MM.1S (cell line): Measurements from ENCODE around the gene CD48.

ENCODE experiments used
- EZH2 ChIP-seq: fragments of 300-600 bp; sonication (generic); optimal IDR thresholded peaks from 2 replicates; pipeline ENCODE3; 2017; ENCODE audit warnings: low read depth, mild to moderate bottlenecking, antibody characterized with exemption, low read length, mixed read lengths
- EZH2phosphoT487 ChIP-seq: fragments of 300-600 bp; sonication (generic); IDR thresholded peaks from 2 replicates; pipeline ENCODE4 v1.6.1; 2018; ENCODE audit warnings: antibody characterized with exemption, low read length

DNA sequence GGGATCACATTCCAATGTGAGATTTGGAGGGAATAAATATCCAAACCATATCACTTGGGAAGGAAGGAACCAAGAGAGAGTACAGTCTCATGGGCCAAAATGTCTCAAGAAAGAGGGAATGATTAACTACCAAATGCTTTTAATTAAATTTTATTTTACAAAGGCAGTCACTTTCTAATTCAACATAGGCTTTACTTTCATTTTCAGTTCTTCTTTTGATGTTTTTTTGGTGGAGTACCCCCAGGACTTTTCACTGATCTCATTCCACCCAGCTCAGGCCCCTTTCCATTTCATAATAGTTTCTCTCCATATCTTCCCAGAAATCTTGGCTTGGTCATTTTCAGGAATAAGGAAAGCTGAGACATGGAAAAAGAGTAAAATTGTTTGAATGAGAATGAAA lies 22.3 kb upstream of the CD48 start:
- no peak for TF ChIP-seq EZH2
- TF ChIP-seq EZH2phosphoT487 = no peak
